Ovary (tissue), 9 donors: ENCODE results near the gene PDE3B. TPM values are rescaled to one million over a fixed set of nuclear protein-coding genes. Genes with fewer than 3 reads are reported as not detected.
"Not testable (repeated sequence)": the region's sequence is repeated elsewhere in the genome, so short reads cannot be mapped to it uniquely, and the experiment has no call there.

Source experiments
- DNase-seq, 5 donors: peaks; one replicate each; pipeline ENCODE4 v3.0.0-alpha.2; 2019 to 2020
- H3K27ac ChIP-seq, 2 donors: fragments of 200-600 bp; one replicate each; pipeline versions ENCODE4 v1.5.1 to v1.8.0; 2019 to 2022
- H3K27me3 ChIP-seq: fragments of 200-600 bp; one replicate; pipeline ENCODE4 v1.8.0; 2022
- H3K36me3 ChIP-seq: fragments of 200-600 bp; sonication (generic); one replicate; pipeline ENCODE4 v1.5.1; 2019
- H3K4me1 ChIP-seq: one replicate; pipeline ENCODE4 v1.8.1; 2013; ENCODE audit warnings: mild to moderate bottlenecking, moderate library complexity; ENCODE audit not compliant: insufficient read depth
- H3K4me3 ChIP-seq: fragments of 200-600 bp; sonication (generic); one replicate; pipeline ENCODE4 v1.5.1; 2017
- H3K9me3 ChIP-seq, 2 donors: fragments of 200-600 bp in 1 of 2; sonication (generic) in 1 of 2; one replicate each; pipeline versions ENCODE4 v1.5.1 to v1.8.1; 2013 to 2019; ENCODE audit warnings: mild to moderate bottlenecking in 1 of 2, moderate library complexity in 1 of 2
- EP300 ChIP-seq: sonication (generic); formaldehyde crosslinking; IDR thresholded peaks from one replicate; pipeline ENCODE4 v1.6.1; 2017; ENCODE audit warnings: antibody characterized with exemption
- POLR2A ChIP-seq: fragments of 450-650 bp; IDR thresholded peaks from one replicate; pipeline ENCODE4 v1.6.1; 2017; ENCODE audit warnings: antibody characterized with exemption, mild to moderate bottlenecking, moderate library complexity
- WGBS, 3 donors: extraction: QIAGEN DNeasy Blood & Tissue Kit in 1 of 3; methylation state at CpG; one replicate each; pipeline versions ENCODE4 v1.1.5 to v1.1.7; 2013 to 2017; 5-methylcytosine and 5-hydroxymethylcytosine counted together
- intact Hi-C, 4 donors: fragments of 100-400 bp; cut with DNase I; formaldehyde crosslinking; loops; one replicate each; pipeline versions ENCODE4 v1.11.0 to v1.15.1; 2022 to 2023
- polyA plus RNA-seq, 2 donors: library from polyadenylated mRNA; stranded (reverse); fragments of 200-250 nt in 1 of 2; fragments of 350-450 nt in 1 of 2; fragmentation: Illumina TruSeq in 1 of 2; extraction: RNeasy Lipid Tissue Mini Kit (QIAGEN cat#74804) in 1 of 2; gene quantifications; one replicate each; pipeline ENCODE4 v1.2.3, GENCODE V29; 2013 to 2014
- total RNA-seq, 7 donors: library from RNA; depleted of rRNA in 2 of 7; stranded (reverse); fragments of >200 nt in 2 of 7; fragmentation: NEBNext Ultra II Directional in 3 of 7; extraction: Animal tissue kit (Norgen Biotek cat#: 25700) in 3 of 7; gene quantifications; one replicate each; pipeline versions ENCODE4 v1.1.0 to v1.2.4, GENCODE V29; 2016 to 2023
- TF ChIP-seq, protein P1 (sequence below), 3 donors: fragments of 450-650 bp in 2 of 3; fragments of 200-600 bp in 1 of 3; IDR thresholded peaks; one replicate each; pipeline versions ENCODE4 v1.5.1 to v1.8.0; 2016 to 2022; ENCODE audit warnings: antibody characterized with exemption in 3 of 3, mild to moderate bottlenecking in 1 of 3
- donor health status: DM: no; HTN: no; CAD: no; lungs with moderate emphysema.
- donor health status: DM: no; HTN: no; CAD: no.
- donor health status: Bipolar disorder and iron deficiency.
- donor health status: DM: yes; HTN: yes; CAD: no.
- donor health status: DM: no; HTN: no; CAD: no.
- donor health status: DM: yes; HTN: yes; CAD: no.

Gene PDE3B
- total and polyA plus RNA-seq, 9 donors: 0.13 to 5.9 (median 1.2) TPM

DNA sequence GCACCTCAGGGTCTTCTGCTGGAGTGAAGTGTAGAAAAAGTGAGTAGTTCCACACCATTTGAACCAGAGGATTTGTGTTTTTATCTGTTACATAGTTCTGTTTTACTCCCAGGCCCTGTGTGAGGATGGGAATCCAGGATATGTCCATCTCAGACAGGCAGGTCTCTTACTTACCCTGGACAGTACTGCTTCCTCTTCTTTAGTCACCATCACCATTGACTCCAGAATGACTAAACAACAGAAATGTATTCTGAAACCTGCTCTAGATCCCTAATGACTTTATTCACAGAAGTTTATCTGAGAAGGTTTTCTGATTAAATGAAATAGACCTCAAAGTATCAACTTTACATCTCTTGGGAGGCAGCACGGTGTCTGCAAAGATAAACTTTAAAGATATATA is 214.8 kb downstream of the PDE3B start:
- intact Hi-C loops: no loop called here
- H3K36me3 ChIP-seq: no peaks in the 10 kb centered on the region

DNA sequence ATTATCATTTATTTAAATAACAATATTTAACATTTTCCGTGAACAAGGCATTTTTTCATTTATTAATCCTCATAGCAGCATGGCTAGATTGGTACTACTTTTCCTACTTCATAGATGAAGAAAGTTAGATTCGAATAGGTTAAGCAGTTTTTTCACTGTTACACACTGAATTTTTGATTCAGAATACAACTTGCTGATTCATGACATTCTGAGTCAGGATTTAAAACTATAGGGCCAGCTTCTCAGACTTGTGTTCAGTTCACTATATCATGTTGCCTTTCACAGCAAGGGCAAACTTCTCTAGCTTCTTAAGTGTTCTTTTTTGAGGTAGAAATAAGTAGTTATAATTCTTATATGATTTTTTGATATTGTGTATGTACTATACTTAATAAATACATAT is 216.9 kb downstream of the PDE3B start:
- DNase-seq: no peak
- no peak overlapping the region for H3K27ac ChIP-seq
- intact Hi-C loops: no loop called here
- H3K27me3 ChIP-seq: no peaks in the 10 kb centered on the region
- H3K4me1 ChIP-seq: no peaks in the 10 kb centered on the region
- TF ChIP-seq POLR2A (no peak), EP300 (no peak)
- TF ChIP-seq, protein P1, sequence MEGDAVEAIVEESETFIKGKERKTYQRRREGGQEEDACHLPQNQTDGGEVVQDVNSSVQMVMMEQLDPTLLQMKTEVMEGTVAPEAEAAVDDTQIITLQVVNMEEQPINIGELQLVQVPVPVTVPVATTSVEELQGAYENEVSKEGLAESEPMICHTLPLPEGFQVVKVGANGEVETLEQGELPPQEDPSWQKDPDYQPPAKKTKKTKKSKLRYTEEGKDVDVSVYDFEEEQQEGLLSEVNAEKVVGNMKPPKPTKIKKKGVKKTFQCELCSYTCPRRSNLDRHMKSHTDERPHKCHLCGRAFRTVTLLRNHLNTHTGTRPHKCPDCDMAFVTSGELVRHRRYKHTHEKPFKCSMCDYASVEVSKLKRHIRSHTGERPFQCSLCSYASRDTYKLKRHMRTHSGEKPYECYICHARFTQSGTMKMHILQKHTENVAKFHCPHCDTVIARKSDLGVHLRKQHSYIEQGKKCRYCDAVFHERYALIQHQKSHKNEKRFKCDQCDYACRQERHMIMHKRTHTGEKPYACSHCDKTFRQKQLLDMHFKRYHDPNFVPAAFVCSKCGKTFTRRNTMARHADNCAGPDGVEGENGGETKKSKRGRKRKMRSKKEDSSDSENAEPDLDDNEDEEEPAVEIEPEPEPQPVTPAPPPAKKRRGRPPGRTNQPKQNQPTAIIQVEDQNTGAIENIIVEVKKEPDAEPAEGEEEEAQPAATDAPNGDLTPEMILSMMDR (IDR thresholded peaks at IDR 0.05): no peak
- H3K36me3 ChIP-seq: no peaks in the 10 kb centered on the region
- WGBS, 3 donors: 69 to 78% (median 77%) methylated on average over 2 of the region's 2 CpGs
- no peaks in the 10 kb centered on the region for H3K9me3 ChIP-seq
- no peak overlapping the region for H3K4me3 ChIP-seq

More for the DNA sequence above, 214.8 kb downstream of the PDE3B start:
- Histone ChIP-seq H3K9me3 (no peaks in the 10 kb centered on the region), H3K4me3 (no peak overlapping the region), H3K27me3 (no peaks in the 10 kb centered on the region), H3K4me1 (no peaks in the 10 kb centered on the region), H3K27ac (no peak overlapping the region)
- no peak for DNase-seq
- TF ChIP-seq, protein P1 (IDR thresholded peaks at IDR 0.05): no peak
- TF ChIP-seq POLR2A: no peak
- TF ChIP-seq EP300: no peak
- WGBS, 3 donors: 81 to 88% (median 86%) methylated on average over 1 of the region's 1 CpG

DNA sequence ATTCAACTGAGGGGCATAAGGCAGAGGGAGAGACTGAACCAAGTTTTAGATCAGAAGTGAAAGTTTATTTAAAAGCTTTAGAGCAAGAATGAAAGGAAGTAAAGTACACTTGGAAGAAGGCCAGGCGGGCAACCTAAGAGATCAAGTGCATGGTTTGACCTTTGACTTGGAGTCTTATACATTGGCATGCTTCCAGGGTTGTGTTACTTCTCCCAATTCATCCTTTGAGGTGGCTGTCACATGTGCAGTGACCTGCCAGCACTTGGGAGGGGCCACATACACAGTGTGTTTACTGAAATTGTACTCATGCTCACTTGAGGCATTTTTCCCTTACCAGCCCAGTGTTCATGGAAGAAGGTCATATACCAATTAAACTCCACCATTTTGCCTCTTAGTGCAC is 218.1 kb downstream of the PDE3B start:
- intact Hi-C loops: no loop called here
- Histone ChIP-seq H3K4me3 (no peak overlapping the region), H3K9me3 (no peaks in the 10 kb centered on the region), H3K27ac (no peak overlapping the region), H3K27me3 (no peaks in the 10 kb centered on the region), H3K4me1 (no peaks in the 10 kb centered on the region), H3K36me3 (no peaks in the 10 kb centered on the region)
- TF ChIP-seq, protein P1 (IDR thresholded peaks at IDR 0.05): no peak
- TF ChIP-seq POLR2A: no peak
- TF ChIP-seq EP300: no peak
- DNase-seq: no peak
- WGBS, 3 donors: 85 to 96% (median 92%) methylated on average over 1 of the region's 1 CpG

DNA sequence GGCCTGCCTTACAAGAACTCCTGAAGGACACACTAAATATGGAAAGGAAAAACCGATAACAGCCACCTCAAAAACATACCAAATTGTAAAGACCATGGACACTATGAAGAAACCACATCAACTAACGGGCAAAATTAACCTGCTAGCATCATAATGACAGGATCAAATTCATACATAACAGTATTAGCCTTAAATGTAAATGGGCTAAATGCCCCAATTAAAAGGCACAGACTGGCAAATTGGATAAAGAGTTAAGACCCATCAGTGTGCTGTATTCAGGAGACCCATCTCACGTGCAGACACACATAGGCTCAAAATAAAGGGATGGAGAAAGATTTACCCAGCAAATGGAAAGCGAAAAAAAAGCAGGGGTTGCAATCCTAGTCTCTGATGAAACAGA is 220.2 kb downstream of the PDE3B start:
- DNase-seq, H3K27me3 ChIP-seq, intact Hi-C loops, H3K4me1 ChIP-seq, H3K4me3 ChIP-seq, H3K27ac ChIP-seq, H3K36me3 ChIP-seq, H3K9me3 ChIP-seq: not testable (repeated sequence)
- WGBS, 3 donors: 91 to 93% (median 92%) methylated on average over 4 of the region's 4 CpGs

DNA sequence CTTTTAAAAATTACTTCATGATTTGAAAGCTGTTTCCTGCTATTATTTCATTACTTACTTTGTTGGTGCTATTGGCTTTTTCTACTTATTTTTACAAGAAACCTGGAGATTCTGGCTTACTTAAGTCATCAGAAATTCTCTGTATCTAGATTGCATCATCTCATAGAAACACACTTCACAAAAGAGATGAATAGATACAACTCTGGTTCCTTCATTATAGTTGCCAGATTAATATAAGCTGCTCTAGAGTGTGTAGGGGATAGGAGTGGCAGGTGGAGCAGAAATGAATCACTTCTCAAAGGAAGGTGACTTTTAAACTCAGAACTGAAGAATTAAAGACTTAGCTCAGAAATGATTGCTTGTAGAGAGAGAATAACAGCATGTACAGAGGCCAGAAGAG is 228.4 kb downstream of the PDE3B start:
- DNase-seq: no peak
- H3K4me1 ChIP-seq: no peaks in the 10 kb centered on the region
- no peak overlapping the region for H3K27ac ChIP-seq
- no peaks in the 10 kb centered on the region for H3K36me3 ChIP-seq
- no peaks in the 10 kb centered on the region for H3K9me3 ChIP-seq
- no peak for TF ChIP-seq POLR2A
- TF ChIP-seq, protein P1 (IDR thresholded peaks at IDR 0.05): no peak
- TF ChIP-seq EP300: no peak
- intact Hi-C loops: no loop called here
- H3K4me3 ChIP-seq: no peak overlapping the region
- no peaks in the 10 kb centered on the region for H3K27me3 ChIP-seq
